K562 (cell line): ENCODE measurements around the gene CSF2. TPM values are rescaled to one million over a fixed set of nuclear protein-coding genes. Genes with fewer than 3 reads are reported as not detected.

ENCODE experiments used
- CEBPB ChIP-seq: fragments of 450-650 bp; IDR thresholded peaks from 2 replicates; pipeline ENCODE4 v1.6.1; 2016; ENCODE audit warnings: missing genetic modification characterization, missing compliant biosample characterization
- DACH1 ChIP-seq: fragments of 450-650 bp; IDR thresholded peaks from 2 replicates; pipeline ENCODE4 v1.6.1; 2018; ENCODE audit not compliant: partially characterized antibody
- ESRRA ChIP-seq: fragments of 450-650 bp; IDR thresholded peaks from 2 replicates; pipeline ENCODE4 v1.6.1; 2014; ENCODE audit warnings: low read depth, mild to moderate bottlenecking, moderate library complexity, borderline replicate concordance
- FOXA3 ChIP-seq, 2 experiments: fragments of 450-650 bp in 1 of 2; sonication (generic) in 1 of 2; formaldehyde crosslinking; IDR thresholded peaks in 1 of 2; conservative IDR thresholded peaks in 1 of 2; 2 replicates each; pipeline versions ENCODE4 v1.4.0 to v1.8.0; 2020 to 2022; ENCODE audit warnings: mild to moderate bottlenecking in 2 of 2, missing genetic modification reagents in 1 of 2
- HCFC1 ChIP-seq: IDR thresholded peaks from 2 replicates; pipeline ENCODE4 v1.6.1; 2012; ENCODE audit warnings: low read depth, low read length, improper control_type of control experiment
- HNRNPH1 ChIP-seq: fragments of 200-400 bp; formaldehyde crosslinking; optimal IDR thresholded peaks from 2 replicates; pipeline ENCODE3; 2017; ENCODE audit warnings: low read depth, mild to moderate bottlenecking, low read length, moderate library complexity
- MAZ ChIP-seq, 2 experiments: fragments of 450-650 bp in 1 of 2; sonication (generic) in 1 of 2; formaldehyde crosslinking; IDR thresholded peaks in 1 of 2; conservative IDR thresholded peaks in 1 of 2; 2 replicates each; pipeline versions ENCODE4 v1.4.0 to v1.5.0; 2020; ENCODE audit warnings: mild to moderate bottlenecking in 1 of 2, missing genetic modification reagents in 1 of 2
- MTA2 ChIP-seq: fragments of 450-650 bp; IDR thresholded peaks from 2 replicates; pipeline ENCODE4 v1.6.1; 2016; ENCODE audit warnings: low read depth
- POLR3G ChIP-seq: IDR thresholded peaks from 2 replicates; pipeline ENCODE4 v1.6.1; 2011; ENCODE audit not compliant: insufficient read length, insufficient replicate concordance; ENCODE audit errors: extremely low read depth
- SMAD1 ChIP-seq: fragments of 150-350 bp; IDR thresholded peaks from 2 replicates; pipeline ENCODE4 v1.6.1; 2014; ENCODE audit warnings: low read length, low read depth; ENCODE audit not compliant: partially characterized antibody
- TAF9B ChIP-seq: fragments of 450-650 bp; IDR thresholded peaks from 2 replicates; pipeline ENCODE4 v1.6.1; 2018; ENCODE audit warnings: mild to moderate bottlenecking; ENCODE audit not compliant: partially characterized antibody
- TCFL5 ChIP-seq: fragments of 250-450 bp; sonication (Bioruptor Pico); conservative IDR thresholded peaks from 2 replicates; pipeline ENCODE4 v1.6.1; 2021; ENCODE audit warnings: mild to moderate bottlenecking, moderate library complexity, matching md5 sums
- ZNF436 ChIP-seq: fragments of 250-450, 450-650 bp; sonication (Bioruptor Pico); formaldehyde crosslinking; IDR thresholded peaks from 2 replicates; pipeline ENCODE4 v1.7.0; 2020; ENCODE audit warnings: mild to moderate bottlenecking
- polyA plus RNA-seq, 8 experiments: library from polyadenylated mRNA; depleted of rRNA in 4 of 8; stranded (reverse) in 5 of 8; unstranded in 3 of 8; fragments of >200 nt; fragmentation: Nextera tagmentation in 2 of 8; fragmentation: Illumina TruSeq in 1 of 8; extraction: Ambion mirVana in 2 of 8; extraction: Trizol in 1 of 8; gene quantifications; 2 replicates each; pipeline versions ENCODE4 v1.2.1 to v1.2.3, GENCODE V29; 2011 to 2014; ENCODE audit warnings: inconsistent platforms in 1 of 8, missing spikeins in 1 of 8
- total RNA-seq, 7 experiments: library from RNA; depleted of rRNA in 6 of 7; stranded (reverse); fragments of >200 nt in 6 of 7; fragmentation: Illumina TruSeq in 2 of 7; extraction: Trizol in 2 of 7; gene quantifications; 2 replicates each; pipeline versions ENCODE4 v1.2.1 to v1.2.3, GENCODE V29; 2011 to 2021; ENCODE audit warnings: low replicate concordance in 1 of 7
- TF ChIP-seq, protein P1 (sequence below): sonication (generic); formaldehyde crosslinking; IDR thresholded peaks from 2 replicates; pipeline ENCODE4 v1.8.0; 2022; ENCODE audit warnings: mild to moderate bottlenecking, missing genetic modification reagents
- TF ChIP-seq, protein P2 (sequence below): sonication (generic); formaldehyde crosslinking; IDR thresholded peaks from 2 replicates; pipeline ENCODE4 v1.8.0; 2022; ENCODE audit warnings: missing genetic modification reagents, mild to moderate bottlenecking, moderate library complexity, borderline replicate concordance
- TF ChIP-seq, protein P3 (sequence below): fragments of 450-650 bp; formaldehyde crosslinking; IDR thresholded peaks from 2 replicates; pipeline ENCODE4 v1.4.0; 2022; ENCODE audit warnings: missing genetic modification characterization

The CSF2 gene
- total and polyA plus RNA-seq, 9 of the 15 experiments (the other 6 are each of a cell fraction or from before 2014, with no cell fraction given) = 0.25 to 0.29 TPM; not detected in 7

DNA sequence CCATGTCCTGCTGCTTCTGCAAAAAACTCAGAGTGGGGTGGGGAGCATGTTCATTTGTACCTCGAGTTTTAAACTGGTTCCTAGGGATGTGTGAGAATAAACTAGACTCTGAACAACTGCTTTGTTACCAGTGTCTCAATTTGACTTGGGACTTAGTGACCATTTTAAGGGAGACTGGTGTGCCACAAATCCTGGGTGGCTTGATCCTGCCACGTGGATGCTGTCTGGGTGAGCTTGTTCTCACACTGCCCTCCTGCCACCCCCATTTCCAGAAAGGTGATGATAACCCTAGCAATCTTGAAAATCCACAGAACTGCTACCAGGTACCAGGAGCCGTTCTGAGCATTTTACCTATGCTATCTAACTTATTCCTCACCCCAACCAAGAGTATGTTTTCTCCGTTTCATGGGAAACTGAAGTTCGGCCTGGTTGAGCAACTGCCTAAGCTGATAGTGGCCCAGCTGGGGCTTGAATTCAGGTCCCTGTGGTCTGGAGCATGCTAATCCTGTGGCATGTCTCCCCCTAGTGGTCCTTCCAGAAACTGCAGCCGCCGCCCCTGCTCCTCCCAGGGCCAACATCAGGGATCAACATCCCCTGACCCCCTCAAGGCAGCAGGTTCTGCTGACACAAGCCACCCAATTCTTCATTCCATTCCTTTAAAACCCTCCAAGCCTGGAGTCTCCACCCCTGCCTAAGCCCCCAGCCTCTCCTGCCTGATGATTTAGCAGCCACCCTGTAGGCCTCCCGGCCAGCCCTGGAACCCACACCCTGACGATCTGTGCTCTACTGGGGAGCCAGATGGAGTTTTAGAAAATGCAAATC, 10.3 kb upstream of the CSF2 start (continued):
- TF ChIP-seq HCFC1 (peak; percentile 7; the same call in 1 of the 2 replicates), POLR3G (no peak), ESRRA (peak; percentile 58; the same call in 1 of the 2 replicates), SMAD1 (no peak), DACH1 (peak; percentile 69), CEBPB (tag) (peak; percentile 92), ZNF436 (CRISPR knock-in tag) (no peak), FOXA3 (CRISPR knock-in tag; conservative IDR thresholded peaks at IDR 0.05 in 1 of 2, IDR thresholded peaks at IDR 0.05 in 1 of 2) (no peak), TAF9B (no peak), TCFL5 (CRISPR knock-in tag) (no peak), MAZ (CRISPR knock-in tag; conservative IDR thresholded peaks at IDR 0.05 in 1 of 2, IDR thresholded peaks at IDR 0.05 in 1 of 2) (0 out of 4 replicates have a peak, but pooled peaks of 1 of the 2 experiments have one; percentile 40), HNRNPH1 (no peak), MTA2 (no peak)
- TF ChIP-seq, protein P1, sequence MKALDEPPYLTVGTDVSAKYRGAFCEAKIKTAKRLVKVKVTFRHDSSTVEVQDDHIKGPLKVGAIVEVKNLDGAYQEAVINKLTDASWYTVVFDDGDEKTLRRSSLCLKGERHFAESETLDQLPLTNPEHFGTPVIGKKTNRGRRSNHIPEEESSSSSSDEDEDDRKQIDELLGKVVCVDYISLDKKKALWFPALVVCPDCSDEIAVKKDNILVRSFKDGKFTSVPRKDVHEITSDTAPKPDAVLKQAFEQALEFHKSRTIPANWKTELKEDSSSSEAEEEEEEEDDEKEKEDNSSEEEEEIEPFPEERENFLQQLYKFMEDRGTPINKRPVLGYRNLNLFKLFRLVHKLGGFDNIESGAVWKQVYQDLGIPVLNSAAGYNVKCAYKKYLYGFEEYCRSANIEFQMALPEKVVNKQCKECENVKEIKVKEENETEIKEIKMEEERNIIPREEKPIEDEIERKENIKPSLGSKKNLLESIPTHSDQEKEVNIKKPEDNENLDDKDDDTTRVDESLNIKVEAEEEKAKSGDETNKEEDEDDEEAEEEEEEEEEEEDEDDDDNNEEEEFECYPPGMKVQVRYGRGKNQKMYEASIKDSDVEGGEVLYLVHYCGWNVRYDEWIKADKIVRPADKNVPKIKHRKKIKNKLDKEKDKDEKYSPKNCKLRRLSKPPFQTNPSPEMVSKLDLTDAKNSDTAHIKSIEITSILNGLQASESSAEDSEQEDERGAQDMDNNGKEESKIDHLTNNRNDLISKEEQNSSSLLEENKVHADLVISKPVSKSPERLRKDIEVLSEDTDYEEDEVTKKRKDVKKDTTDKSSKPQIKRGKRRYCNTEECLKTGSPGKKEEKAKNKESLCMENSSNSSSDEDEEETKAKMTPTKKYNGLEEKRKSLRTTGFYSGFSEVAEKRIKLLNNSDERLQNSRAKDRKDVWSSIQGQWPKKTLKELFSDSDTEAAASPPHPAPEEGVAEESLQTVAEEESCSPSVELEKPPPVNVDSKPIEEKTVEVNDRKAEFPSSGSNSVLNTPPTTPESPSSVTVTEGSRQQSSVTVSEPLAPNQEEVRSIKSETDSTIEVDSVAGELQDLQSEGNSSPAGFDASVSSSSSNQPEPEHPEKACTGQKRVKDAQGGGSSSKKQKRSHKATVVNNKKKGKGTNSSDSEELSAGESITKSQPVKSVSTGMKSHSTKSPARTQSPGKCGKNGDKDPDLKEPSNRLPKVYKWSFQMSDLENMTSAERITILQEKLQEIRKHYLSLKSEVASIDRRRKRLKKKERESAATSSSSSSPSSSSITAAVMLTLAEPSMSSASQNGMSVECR (CRISPR knock-in tag) = peak; percentile 24; the same call in 1 of the 2 replicates
- TF ChIP-seq, protein P2, sequence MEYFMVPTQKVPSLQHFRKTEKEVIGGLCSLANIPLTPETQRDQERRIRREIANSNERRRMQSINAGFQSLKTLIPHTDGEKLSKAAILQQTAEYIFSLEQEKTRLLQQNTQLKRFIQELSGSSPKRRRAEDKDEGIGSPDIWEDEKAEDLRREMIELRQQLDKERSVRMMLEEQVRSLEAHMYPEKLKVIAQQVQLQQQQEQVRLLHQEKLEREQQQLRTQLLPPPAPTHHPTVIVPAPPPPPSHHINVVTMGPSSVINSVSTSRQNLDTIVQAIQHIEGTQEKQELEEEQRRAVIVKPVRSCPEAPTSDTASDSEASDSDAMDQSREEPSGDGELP (CRISPR knock-in tag) = peak; percentile 96
- TF ChIP-seq, protein P3, sequence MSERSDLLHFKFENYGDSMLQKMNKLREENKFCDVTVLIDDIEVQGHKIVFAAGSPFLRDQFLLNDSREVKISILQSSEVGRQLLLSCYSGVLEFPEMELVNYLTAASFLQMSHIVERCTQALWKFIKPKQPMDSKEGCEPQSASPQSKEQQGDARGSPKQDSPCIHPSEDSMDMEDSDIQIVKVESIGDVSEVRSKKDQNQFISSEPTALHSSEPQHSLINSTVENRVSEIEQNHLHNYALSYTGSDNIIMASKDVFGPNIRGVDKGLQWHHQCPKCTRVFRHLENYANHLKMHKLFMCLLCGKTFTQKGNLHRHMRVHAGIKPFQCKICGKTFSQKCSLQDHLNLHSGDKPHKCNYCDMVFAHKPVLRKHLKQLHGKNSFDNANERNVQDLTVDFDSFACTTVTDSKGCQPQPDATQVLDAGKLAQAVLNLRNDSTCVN = no peak
